ENCODE results near the gene KLHL29.
A peak's percentile ranks its signal among the peaks of the same experiment; 100 is the strongest.

KLHL29 gene

GRCh38 chr2:23565374-23565773 is 180.4 kb downstream of the KLHL29 start:
- DNase-seq (ENCODE audit: insufficient read length) (no peak), FAIRE-seq (no peak)
- TF ChIP-seq POLR2AphosphoS5 (IDR thresholded peaks at IDR 0.05; ENCODE audit: low read depth, low read length): no peak
- no peak for TF ChIP-seq TAF1 (IDR thresholded peaks at IDR 0.05; ENCODE audit: borderline replicate concordance, low read depth, low read length)
- no peak for TF ChIP-seq POLR2A (IDR thresholded peaks at IDR 0.05; ENCODE audit: low read depth, low read length)

DNA sequence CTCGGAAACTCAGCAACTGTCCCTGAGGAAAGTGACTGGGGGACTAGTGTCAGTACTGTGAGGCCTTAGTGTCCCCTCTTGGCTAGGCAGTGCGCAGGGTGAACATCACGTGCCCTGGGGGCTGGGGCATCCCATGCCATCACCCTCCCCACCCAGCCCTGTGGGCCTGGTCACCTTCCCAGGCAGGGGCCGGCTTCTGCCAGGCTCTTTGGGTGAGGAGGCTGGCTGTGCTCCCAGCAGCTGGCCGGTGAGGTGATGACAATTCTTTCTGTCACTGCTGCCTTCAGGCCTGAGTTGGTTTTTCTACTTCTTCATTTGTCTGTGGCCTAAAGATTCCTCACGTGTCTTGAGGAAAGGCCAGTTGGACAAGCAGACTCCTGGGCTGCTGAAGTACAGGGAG is 180.8 kb downstream of the KLHL29 start:
- DNase-seq (ENCODE audit: insufficient read length) (no peak), FAIRE-seq (no peak)
- TF ChIP-seq POLR2A (IDR thresholded peaks at IDR 0.05; ENCODE audit: low read depth, low read length) (no peak), POLR2AphosphoS5 (IDR thresholded peaks at IDR 0.05; ENCODE audit: low read depth, low read length) (no peak), TAF1 (IDR thresholded peaks at IDR 0.05; ENCODE audit: borderline replicate concordance, low read depth, low read length) (no peak)

- TF ChIP-seq TAF1 (IDR thresholded peaks at IDR 0.05; ENCODE audit: borderline replicate concordance, low read depth, low read length): no peak
- TF ChIP-seq POLR2A (IDR thresholded peaks at IDR 0.05; ENCODE audit: low read depth, low read length): no peak
- TF ChIP-seq POLR2AphosphoS5 (IDR thresholded peaks at IDR 0.05; ENCODE audit: low read depth, low read length): no peak
- FAIRE-seq: no peak
- peak; percentile 42 for DNase-seq (ENCODE audit: insufficient read length)
Measured at GRCh38 chr2:23566241-23567142, 181.5 kb downstream of the KLHL29 start.

DNA sequence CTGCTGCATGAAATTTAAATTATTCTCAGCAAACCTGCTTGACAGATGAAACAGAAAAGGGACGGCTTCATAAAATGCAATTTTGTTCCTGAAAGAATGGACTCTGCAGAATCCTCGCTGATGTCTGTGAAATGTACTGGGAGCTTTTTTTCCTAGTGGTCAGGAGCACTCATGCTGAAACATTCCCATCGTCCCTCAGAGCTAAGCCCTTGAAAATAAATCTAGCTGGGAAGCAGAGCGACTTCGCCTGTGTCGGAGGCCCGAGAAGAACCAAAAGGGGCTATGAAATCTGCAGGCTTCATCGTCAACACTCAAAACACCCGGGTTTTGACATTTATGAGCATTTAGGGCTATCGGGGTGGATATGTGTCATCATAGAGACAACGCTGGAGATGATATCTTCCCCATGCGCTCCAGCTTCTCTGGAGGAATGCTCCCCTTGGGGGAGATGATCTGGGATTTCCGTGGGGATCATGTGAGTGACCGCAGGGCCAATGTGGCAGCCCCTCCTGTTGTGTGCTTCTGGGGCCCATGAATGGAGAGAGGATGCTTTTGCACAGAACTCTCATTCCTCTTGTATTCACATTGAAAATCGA is 182.3 kb downstream of the KLHL29 start:
- no peak for DNase-seq (ENCODE audit: insufficient read length)

GRCh38 chr2:23568211-23568610 is 183.2 kb downstream of the KLHL29 start:
- no peak for FAIRE-seq
- no peak for DNase-seq (ENCODE audit: insufficient read length)
- TF ChIP-seq POLR2AphosphoS5 (IDR thresholded peaks at IDR 0.05; ENCODE audit: low read depth, low read length): no peak
- no peak for TF ChIP-seq POLR2A (IDR thresholded peaks at IDR 0.05; ENCODE audit: low read depth, low read length)
- TF ChIP-seq TAF1 (IDR thresholded peaks at IDR 0.05; ENCODE audit: borderline replicate concordance, low read depth, low read length): no peak

More for the DNA sequence above, 182.3 kb downstream of the KLHL29 start:
- TF ChIP-seq POLR2AphosphoS5 (IDR thresholded peaks at IDR 0.05; ENCODE audit: low read depth, low read length): no peak
- TF ChIP-seq POLR2A (IDR thresholded peaks at IDR 0.05; ENCODE audit: low read depth, low read length): no peak
- no peak for TF ChIP-seq TAF1 (IDR thresholded peaks at IDR 0.05; ENCODE audit: borderline replicate concordance, low read depth, low read length)
- FAIRE-seq: no peak

- FAIRE-seq: no peak
- no peak for TF ChIP-seq TAF1 (IDR thresholded peaks at IDR 0.05; ENCODE audit: borderline replicate concordance, low read depth, low read length)
- TF ChIP-seq POLR2A (IDR thresholded peaks at IDR 0.05; ENCODE audit: low read depth, low read length): no peak
- TF ChIP-seq POLR2AphosphoS5 (IDR thresholded peaks at IDR 0.05; ENCODE audit: low read depth, low read length): no peak
- DNase-seq (ENCODE audit: insufficient read length): no peak
Measured at GRCh38 chr2:23568626-23569190, 183.7 kb downstream of the KLHL29 start.

GRCh38 chr2:23569761-23570365 is 184.9 kb downstream of the KLHL29 start:
- FAIRE-seq (no peak), DNase-seq (ENCODE audit: insufficient read length) (no peak)
- no peak for TF ChIP-seq POLR2A (IDR thresholded peaks at IDR 0.05; ENCODE audit: low read depth, low read length)
- no peak for TF ChIP-seq TAF1 (IDR thresholded peaks at IDR 0.05; ENCODE audit: borderline replicate concordance, low read depth, low read length)
- TF ChIP-seq POLR2AphosphoS5 (IDR thresholded peaks at IDR 0.05; ENCODE audit: low read depth, low read length): no peak

DNA sequence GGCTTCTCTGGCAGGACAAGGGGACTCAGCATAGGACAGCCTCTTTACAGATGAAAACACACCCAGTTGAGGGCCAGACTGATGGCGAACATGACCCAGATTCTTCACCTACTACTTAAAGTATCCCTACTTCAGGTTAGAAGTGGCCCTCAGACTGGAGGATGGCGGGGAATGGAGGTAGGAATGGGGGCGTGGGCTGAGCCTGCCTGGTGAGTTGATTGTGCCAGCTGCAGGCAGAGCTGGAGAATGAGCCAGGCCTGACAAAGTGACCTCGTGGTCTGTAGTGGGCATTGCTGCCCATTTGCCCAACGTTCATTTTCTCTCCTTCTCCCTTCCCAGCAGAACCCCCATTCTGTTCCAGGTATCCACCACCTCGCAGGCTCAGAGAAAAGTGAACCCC is 186.1 kb downstream of the KLHL29 start:
- no peak for TF ChIP-seq POLR2A (IDR thresholded peaks at IDR 0.05; ENCODE audit: low read depth, low read length)
- TF ChIP-seq POLR2AphosphoS5 (IDR thresholded peaks at IDR 0.05; ENCODE audit: low read depth, low read length): no peak
- TF ChIP-seq TAF1 (IDR thresholded peaks at IDR 0.05; ENCODE audit: borderline replicate concordance, low read depth, low read length): no peak
- DNase-seq (ENCODE audit: insufficient read length) (no peak), FAIRE-seq (no peak)

GRCh38 chr2:23571527-23572282 is 186.7 kb downstream of the KLHL29 start:
- FAIRE-seq (no peak), DNase-seq (ENCODE audit: insufficient read length) (no peak)
- TF ChIP-seq POLR2A (IDR thresholded peaks at IDR 0.05; ENCODE audit: low read depth, low read length): no peak
- no peak for TF ChIP-seq POLR2AphosphoS5 (IDR thresholded peaks at IDR 0.05; ENCODE audit: low read depth, low read length)
- no peak for TF ChIP-seq TAF1 (IDR thresholded peaks at IDR 0.05; ENCODE audit: borderline replicate concordance, low read depth, low read length)

DNA sequence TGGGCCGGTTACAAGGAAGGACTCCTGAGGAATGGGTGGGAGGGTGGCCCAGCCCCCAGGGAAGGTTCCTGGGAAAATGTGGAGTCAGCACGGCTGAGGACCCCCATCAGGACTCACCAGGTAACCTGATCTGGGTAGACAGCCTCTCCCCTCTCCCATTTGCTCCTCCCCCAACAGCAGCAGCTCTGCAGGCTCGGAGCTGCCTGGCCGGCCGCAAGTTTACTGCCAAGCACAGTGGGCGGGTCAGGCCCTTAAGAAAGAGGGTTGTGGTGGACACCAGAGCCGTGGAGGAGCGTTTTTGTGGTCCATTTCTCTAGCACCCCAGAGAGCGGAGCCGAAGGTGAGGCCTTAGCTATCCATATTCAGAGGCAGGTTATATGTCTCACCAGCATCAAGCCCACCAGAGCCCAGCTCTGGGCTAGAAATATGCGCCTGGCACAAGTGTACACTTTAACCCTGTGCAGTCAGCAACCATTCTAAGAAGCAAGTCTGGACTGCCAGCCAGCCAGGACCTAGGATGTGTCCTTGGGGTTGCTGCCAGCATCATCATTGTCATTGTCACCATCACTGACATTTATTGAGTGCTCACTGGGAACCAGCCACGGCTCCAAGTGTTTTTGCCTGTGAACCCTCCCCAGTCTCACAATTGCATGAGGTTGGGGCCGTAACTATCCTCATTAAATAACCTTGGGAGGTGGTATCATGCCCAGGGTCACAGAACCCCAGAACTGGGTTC is 190.1 kb downstream of the KLHL29 start:
- FAIRE-seq (no peak), DNase-seq (ENCODE audit: insufficient read length) (no peak)
- TF ChIP-seq TAF1 (IDR thresholded peaks at IDR 0.05; ENCODE audit: borderline replicate concordance, low read depth, low read length) (no peak), POLR2A (IDR thresholded peaks at IDR 0.05; ENCODE audit: low read depth, low read length) (no peak), POLR2AphosphoS5 (IDR thresholded peaks at IDR 0.05; ENCODE audit: low read depth, low read length) (no peak)
